Stimulated activated CD8-positive, alpha-beta memory T cell treated with anti-CD3 and anti-CD28 coated beads, Interleukin-12 subunit alpha, Interleukin-12 subunit beta, amount 100 ng/mL, for 1 hour (primary cell): ENCODE measurements around the gene PLB1.

Experiments used
- DNase-seq: peaks from one replicate; pipeline ENCODE4 v3.0.0-alpha.2; 2020; ENCODE audit warnings: low read depth

PLB1 gene

GRCh38 chr2:28613633-28614501 is 118.0 kb downstream of the PLB1 start:
- peak; percentile 21 for DNase-seq

DNA sequence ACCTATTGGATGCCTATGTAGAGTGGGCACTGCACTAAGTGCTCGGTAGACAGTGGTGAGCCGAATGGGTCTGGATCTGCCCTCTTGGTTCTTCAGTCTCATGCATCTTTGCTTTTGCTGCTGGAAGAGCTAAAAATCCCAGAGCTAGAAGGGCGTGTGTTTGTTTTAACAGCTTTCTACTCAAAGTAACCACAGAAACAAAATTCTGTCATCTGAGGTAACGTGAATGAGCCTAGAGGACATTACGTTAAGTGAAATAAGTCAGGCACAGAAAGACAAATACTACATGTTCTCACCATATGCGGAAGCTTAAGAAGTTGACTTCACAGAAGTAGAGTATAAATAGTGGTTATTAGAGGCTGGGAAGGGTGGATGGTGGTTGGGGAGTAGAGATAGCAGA is 119.8 kb downstream of the PLB1 start:
- no peak for DNase-seq

DNA sequence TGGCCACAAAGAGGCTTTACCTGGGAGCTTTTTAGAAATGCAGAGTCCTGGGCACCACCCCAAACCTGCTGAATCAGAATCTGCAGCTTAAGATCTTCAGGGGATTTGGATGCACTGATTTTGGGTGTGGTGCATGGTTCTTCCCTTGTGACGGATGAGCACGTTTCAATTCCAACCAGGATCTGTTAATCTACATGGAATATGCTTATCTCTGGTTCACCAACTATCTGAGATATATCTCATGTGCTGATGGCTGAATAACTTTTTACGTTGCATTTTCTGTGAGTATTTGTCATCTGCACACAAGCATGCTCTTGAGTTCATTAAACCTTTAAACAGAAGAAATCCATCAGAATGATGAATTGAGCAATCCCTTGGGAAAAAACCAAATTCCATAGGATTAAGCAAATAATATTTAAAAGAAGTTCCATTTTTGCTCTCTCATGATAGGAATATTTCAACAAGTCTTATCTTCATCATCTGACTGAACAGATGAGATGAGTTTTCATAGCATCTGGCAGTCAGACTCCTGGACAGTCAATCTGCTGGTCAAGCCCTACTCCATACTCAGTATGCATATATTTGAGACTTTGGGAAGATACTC is 120.6 kb downstream of the PLB1 start:
- no peak for DNase-seq

DNA sequence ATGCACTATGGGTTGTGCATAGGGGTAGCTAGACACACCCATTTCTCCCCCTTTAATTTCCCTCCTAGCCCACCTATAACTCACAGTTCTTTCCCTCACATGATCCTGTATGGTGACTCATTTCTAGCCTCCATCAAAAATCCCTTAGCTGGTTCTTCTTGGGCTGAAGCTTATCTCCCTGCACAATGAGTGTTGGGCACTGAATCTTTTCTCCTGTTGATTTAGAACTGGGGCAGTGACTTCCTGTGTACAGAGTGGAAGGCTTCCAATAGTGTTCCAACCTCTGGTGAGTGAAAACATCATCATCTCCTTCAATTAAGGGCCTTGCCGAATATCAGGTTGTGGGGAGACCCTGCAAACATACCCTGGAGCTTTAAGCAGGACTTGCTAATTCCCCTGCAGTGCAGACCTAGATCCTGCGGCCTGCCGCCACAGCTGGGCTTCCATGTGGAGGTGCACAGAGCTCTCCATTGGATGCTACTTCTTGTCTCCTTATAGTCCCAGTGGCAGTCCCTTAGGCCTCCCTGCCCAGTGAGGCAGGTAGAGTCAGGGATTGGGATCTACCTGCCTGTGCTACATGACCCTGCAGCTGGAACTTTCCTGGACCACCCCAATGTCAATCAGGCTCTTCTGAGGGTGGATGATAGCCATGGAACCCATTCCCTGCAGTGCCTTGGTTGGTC is 121.8 kb downstream of the PLB1 start:
- no peak for DNase-seq

DNA sequence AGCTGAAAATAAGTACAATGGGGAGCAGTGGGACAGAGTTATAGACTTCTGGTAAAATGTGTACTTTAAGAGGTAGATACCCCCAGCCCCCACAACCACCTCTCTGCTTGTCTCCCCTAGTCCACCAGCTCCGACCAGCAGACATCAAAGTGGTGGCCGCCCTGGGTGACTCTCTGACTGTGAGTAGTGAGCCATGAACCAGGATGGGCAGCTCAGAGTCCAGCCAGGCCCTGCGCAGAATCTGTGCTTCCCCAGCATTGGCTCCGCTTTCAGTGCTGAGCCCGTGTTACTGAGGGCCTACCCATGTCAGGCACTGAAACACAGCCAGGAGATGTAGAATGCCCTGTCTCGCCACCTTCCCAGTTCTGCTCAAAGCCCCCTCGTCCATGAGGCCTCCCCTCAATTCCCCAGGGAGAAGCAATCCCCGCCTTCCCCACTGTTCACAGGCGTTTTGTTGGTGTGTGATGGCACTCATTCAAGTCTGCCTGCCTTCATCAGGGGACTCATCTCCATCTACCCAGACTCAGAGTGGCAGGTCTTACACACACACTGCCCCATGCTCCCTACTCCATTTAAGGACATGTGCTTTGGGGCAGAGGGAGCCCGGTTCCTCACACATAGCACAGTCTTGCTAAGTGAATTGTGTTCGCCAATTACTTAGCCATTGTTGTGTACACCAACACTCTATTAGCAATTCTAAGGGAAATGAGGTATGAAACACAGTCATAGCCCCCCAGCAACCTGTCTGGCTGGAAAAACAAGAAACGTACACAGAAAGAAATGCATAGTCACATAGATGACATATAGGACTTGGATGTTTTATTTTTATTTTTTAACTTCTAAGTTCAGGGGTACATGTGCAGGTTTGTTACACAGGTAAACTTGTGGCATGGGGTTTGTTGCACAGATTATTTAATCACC is 122.6 kb downstream of the PLB1 start:
- DNase-seq: no peak

GRCh38 chr2:28619213-28620196 is 123.6 kb downstream of the PLB1 start:
- no peak for DNase-seq

DNA sequence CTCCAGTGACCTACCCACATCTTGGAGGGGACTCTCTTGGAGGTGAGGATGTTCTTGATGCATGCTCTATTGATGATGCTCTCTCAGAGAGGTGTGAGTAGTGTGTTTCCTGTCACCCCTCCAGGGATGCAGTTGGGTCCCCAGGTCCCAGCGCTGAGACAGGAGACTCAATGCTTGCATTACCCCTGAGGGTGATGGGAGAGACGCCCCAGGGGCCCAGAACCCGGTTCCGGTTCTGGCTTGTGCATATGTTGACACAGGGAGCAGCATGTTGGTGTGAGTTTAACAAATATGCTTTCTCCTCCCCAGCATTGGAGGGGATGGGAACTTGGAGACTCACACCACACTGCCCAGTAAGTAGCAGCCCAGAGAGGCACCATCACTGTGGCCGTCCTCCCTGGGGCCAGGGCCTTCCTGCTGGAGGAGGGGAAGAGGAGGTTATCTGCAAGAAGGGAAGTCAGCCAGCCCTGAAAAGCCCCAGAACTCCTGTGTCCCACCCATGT is 124.5 kb downstream of the PLB1 start:
- no peak for DNase-seq

- DNase-seq: no peak
Measured at GRCh38 chr2:28620801-28621171, 124.9 kb downstream of the PLB1 start.

- peak; percentile 61 for DNase-seq
Measured at GRCh38 chr2:28621172-28622100, 125.6 kb downstream of the PLB1 start.

GRCh38 chr2:28622101-28622499 is 126.2 kb downstream of the PLB1 start:
- DNase-seq: no peak

DNA sequence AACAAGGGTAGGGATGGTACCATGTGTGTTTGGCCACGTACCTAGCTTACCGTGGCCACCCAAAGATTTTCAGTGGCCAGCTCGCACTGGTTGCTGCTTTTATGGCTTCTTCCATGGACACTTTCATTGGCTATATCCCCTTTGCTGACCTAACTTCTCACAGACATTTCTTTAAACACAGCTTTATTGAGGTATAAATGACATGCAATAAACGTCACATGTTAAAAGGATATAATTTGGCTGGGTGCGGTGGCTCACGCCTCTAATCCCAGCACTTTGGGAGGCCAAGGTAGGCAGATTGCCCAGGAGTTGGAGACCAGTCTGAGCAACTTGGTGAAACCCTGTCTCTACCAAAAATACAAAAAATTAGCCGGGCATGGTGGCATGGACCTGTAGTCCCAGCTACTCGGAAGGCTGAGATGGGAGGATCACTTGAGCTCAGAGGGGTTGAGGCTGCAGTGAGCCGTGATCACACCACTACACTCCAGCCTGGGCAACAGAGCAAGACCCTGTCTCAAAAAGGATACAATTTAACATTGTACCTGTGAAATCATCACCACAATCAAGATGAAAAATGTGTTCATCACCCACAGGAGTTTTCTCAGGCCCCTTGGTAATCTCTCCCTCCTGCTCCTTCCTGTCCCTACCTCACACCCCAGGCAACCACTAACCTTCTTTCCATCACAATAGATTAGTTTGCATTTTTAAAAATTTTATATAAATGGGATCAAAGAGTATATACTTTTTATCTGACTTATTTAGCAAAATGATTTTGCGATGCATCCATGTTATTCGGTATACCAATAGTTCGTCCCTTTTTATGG is 127.9 kb downstream of the PLB1 start:
- DNase-seq: no peak

DNA sequence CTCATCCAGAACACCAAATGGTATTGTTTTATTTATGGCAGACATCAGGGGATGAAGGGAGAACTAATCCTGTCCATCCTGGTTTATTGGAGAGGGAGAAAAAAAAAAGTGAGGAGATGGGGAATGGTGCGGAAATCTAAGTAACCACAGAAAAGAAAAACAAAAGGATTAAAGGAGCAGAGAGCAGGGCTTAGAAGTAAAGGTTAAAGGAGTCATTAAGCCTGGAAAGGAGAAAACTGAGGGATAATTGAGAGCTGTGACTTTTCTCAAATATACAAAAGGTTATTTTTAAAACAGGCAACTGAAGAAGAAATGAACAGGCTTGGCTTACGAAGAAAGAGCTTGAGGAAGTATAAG is 128.6 kb downstream of the PLB1 start:
- DNase-seq: no peak

- DNase-seq: peak; percentile 31
Measured at GRCh38 chr2:28624793-28625701, 129.2 kb downstream of the PLB1 start.

GRCh38 chr2:28626376-28626775 is 130.5 kb downstream of the PLB1 start:
- no peak for DNase-seq

GRCh38 chr2:28626891-28627421 is 131.1 kb downstream of the PLB1 start:
- no peak for DNase-seq

DNA sequence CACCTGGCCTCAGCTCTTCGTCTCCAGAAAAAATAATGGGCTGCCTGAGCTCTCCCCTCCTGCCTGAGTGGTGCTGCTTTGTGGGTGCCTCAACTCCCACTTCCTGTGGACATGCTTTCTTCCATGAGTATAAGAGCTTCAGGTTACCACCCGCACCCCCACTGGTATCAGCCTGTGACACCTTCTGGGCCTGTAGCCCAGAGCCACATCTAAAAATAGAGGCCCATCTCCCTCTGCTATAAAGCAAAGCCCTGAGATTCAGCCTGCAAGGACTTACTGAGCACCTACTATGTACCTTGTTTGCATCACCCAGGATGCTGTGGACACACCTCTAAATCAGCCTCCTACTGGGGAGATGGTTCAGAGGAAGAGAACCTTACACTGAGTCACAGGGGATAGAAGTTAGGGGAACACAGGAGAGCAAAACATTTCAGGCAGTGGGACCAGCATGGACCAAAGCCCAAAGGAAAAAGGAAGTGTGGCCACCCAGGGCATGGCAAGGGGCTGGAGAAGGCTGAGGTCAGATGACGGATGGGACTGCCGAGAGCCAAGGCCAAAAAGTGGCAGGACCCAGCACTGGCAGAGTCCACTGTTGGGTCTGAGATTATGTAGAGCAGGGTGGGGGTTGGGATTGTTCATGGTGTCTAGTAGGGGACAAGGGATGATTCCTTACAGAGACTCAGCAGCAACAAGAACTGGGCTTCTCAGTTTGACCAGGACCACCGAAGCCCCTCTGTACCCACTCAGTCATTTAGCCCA is 132.0 kb downstream of the PLB1 start:
- DNase-seq: no peak

DNA sequence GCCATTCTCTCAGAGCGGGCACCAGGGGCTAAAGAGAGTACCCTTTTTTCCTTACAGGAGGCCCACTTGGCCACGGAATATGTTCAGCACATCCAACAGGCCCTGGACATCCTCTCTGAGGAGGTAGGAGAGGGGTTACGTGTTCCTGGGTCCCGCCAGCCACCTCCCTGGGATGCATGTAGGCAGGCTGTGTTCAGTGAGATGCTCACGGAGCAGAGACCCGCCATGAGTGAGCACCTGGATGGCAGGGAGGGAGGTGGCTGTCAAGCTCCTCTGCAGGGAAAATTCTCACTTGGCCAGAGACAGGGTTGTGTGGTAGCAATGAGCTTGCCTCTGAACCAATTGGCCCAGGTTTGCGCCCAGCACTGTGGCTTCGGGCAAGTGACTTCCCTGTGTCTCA is 132.6 kb downstream of the PLB1 start:
- no peak for DNase-seq
